NCI-H446 treated with DMSO at 0.1 percent for 48 hours (cell line): ENCODE data around the gene NECTIN2.
"Not testable (repeated sequence)": the region's sequence is repeated elsewhere in the genome, so short reads cannot be mapped to it uniquely, and the experiment has no call there.

Experiments
- DNase-seq: peaks from one replicate; lab custom pipeline; 2025; lab: John Stamatoyannopoulos, UW

NECTIN2 gene

DNA sequence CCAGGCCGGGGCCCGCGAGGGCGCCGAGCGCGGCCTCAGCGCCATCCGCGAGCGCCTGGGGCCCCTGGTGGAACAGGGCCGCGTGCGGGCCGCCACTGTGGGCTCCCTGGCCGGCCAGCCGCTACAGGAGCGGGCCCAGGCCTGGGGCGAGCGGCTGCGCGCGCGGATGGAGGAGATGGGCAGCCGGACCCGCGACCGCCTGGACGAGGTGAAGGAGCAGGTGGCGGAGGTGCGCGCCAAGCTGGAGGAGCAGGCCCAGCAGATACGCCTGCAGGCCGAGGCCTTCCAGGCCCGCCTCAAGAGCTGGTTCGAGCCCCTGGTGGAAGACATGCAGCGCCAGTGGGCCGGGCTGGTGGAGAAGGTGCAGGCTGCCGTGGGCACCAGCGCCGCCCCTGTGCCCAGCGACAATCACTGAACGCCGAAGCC is 62.8 kb downstream of the NECTIN2 start:
- no peak for DNase-seq

DNA sequence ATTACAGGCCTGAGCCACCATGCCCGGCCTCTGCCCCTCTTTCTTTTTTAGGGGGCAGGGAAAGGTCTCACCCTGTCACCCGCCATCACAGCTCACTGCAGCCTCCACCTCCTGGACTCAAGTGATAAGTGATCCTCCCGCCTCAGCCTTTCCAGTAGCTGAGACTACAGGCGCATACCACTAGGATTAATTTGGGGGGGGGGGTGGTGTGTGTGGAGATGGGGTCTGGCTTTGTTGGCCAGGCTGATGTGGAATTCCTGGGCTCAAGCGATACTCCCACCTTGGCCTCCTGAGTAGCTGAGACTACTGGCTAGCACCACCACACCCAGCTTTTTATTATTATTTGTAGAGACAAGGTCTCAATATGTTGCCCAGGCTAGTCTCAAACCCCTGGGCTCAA is 63.7 kb downstream of the NECTIN2 start:
- DNase-seq = no peak

DNA sequence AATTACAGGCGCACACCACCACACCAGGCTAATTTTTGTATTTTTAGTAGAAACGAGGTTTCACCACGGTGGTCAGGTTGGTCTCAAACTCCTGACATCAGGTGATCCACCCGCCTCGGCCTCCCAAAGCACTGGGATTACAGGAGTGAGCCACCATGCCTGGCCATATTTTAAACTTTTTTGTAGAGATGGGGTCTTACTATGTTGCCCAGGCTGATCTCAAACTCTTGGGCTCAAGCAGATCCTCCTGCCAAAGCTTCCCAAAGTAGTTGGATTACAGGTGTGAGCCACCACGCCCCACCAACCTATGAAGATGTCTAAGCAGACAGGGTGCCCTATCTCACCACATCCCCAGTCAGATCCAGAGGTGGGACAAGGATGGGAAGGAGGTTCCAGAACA is 65.8 kb downstream of the NECTIN2 start:
- DNase-seq = not testable (repeated sequence)

- DNase-seq = peak; percentile 38
These were observed 66.8 kb downstream of the NECTIN2 start for GRCh38 chr19:44912854-44913253.

DNA sequence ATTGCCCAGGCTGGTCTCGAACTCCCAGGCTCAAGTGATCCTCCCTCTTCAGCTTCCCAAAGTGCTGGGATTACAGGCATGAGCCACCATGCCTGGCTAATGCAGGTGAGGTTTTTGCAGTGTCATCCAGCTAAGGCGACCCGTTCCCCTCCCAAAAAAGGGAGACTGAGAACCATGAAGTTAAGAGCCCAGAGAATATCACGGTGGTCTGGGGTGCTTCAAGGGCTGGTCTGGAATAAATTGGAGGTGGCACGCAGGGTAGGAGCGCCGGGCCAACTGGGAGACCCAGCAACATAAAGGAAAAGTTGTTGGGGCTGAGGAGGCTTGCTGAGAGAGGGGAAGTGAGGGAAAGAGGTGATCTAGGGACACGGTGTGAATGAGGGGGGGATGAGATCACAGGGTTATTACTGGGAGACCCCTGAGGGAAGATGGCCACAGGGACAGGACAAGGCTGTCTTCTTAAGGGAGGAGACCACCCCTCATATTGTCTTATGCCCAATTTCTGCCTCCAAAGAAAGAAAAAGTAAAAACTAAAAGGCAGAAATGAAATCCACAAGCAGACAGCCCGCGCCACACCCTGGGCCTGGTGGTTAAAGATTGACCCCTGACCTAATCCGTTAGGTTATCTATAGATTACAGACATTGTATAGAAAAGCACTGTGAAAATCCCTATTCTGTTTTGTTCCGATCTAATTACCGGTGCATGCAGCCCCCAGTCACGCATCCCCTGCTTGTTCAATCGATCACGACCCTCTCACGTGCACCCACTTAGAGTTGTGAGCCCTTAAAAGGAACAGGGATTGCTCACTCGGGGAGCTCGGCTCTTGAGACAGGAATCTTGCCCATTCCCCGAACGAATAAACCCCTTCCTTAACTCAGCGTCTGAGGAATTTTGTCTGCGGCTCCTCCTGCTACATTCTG is 67.7 kb downstream of the NECTIN2 start:
- not testable (repeated sequence) for DNase-seq

DNA sequence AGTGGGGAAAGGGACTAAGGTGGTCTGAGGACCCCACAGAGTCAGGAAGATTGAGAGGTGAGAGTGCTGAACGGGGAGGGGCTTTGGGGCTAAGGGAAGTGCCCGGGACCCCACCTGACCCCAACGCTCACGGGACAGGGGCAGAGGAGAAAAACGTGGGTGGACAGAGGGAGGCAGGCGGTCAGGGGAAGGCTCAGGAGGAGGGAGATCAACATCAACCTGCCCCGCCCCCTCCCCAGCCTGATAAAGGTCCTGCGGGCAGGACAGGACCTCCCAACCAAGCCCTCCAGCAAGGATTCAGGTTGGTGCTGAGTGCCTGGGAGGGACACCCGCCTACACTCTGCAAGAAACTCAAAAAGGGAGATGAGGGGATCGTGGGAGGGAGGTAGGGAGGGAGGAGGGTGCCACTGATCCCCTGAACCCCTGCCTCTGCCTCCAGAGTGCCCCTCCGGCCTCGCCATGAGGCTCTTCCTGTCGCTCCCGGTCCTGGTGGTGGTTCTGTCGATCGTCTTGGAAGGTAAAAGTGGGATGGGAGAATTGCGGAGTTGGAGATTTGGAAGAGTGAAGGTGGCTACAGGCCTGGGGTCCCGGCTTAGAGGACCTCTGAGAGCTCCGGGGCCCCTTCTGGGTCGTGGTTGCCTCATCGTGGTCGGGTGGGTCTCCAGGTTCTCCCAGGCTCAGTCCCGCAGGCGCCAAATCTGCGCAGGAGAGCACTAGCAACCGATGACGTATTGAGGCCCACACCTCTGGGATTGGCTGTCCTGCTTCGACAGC is 68.5 kb downstream of the NECTIN2 start, which contains the start of gene APOC1:
TSS of gene APOC1 (plus strand) at position 176 of the 774 bp plus-strand sequence. CDS start at position 460, 284 bp downstream.
- peak; percentile 76 for DNase-seq

GRCh38 chr19:44924243-44924725 is 78.2 kb downstream of the NECTIN2 start:
- DNase-seq = no peak

- no peak for DNase-seq
These were observed 79.2 kb downstream of the NECTIN2 start for GRCh38 chr19:44925114-44925891.

GRCh38 chr19:44926245-44927077 is 80.4 kb downstream of the NECTIN2 start:
- DNase-seq = not testable (repeated sequence)

DNA sequence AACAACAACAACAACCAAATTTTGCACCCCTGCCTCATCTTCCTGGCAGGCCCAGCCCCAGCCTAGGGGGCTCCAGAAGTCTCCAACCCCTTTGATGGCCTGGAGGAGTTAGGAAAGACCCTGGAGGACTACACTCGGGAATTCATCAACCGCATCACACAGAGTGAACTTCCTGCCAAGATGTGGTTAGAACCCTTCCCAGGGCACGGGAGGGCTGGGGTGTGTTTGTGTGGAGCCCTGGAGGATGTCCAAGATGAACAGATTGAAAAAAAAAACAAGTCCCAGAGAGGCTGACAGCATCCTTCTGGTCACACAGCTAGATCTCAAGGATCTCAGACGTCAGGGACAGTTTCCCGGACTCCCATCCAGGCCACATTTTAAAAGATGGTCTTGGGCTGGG is 81.6 kb downstream of the NECTIN2 start:
- DNase-seq = peak; percentile 38

DNA sequence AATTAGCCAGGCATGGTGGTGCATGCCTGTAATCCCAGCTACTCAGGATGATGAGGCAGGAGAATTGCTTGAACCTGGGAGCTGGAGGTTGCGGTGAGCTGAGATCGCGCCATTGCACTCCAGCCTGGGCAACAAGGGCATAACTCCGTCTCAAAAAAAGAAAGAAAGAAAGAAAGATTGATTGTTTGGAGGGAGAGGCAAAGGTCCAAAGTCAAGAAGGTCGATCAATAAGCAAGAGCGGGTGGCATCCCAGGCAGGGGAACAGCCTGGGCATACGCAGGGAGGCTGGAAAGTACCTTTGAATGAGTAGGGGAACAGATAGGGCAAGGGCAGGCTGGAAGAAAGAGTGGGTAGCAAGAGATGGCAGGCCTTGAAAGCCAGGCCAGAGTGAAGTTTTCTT is 84.0 kb downstream of the NECTIN2 start:
- no peak for DNase-seq

DNA sequence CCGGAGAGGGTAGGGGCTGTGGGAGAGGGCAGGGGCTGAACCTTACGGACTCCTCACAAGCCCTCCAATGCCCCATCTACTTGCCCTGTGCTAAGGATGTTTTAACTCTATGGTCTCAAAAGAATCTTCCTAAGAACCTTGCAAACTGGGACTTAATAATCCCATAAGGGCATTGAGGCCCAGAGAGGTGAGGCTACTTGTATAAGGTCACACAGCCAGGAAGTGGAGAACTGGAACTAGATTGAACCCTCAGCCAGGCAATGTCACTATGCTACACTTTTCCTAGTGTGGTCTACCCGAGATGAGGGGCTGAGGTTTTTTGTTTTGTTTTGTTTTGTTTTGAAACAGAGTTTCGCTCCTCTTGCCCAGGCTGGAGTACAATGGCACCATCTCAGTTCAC is 85.4 kb downstream of the NECTIN2 start:
- no peak for DNase-seq
